H1 (cell line): ENCODE results near the gene PTPRD.

ENCODE experiments used
- CTCF ChIP-seq, 3 experiments: IDR thresholded peaks; 1 replicate in 2 of 3; 2 replicates in 1 of 3; pipeline versions ENCODE4 v1.5.1 to v1.6.1; 2011; ENCODE audit warnings: low read length in 3 of 3, mild to moderate bottlenecking in 3 of 3, inconsistent platforms in 2 of 3, low read depth in 1 of 3, moderate library complexity in 1 of 3; ENCODE audit not compliant: insufficient read depth in 1 of 3; ENCODE audit errors: control extremely low read depth in 1 of 3
- EP300 ChIP-seq, 2 experiments: IDR thresholded peaks; 1 replicate in 1 of 2; 2 replicates in 1 of 2; pipeline ENCODE4 v1.6.1; 2011 to 2012; ENCODE audit warnings: low read depth in 2 of 2, low read length in 2 of 2, mild to moderate bottlenecking in 2 of 2, borderline replicate concordance in 1 of 2, inconsistent platforms in 1 of 2, moderate library complexity in 1 of 2
- GABPA ChIP-seq: IDR thresholded peaks from 2 replicates; pipeline ENCODE4 v1.6.1; 2011; ENCODE audit warnings: mild to moderate bottlenecking, low read length, moderate library complexity, borderline replicate concordance; ENCODE audit not compliant: insufficient read depth
- POLR2A ChIP-seq, 2 experiments: IDR thresholded peaks; 1 replicate in 1 of 2; 2 replicates in 1 of 2; pipeline ENCODE4 v1.6.1; 2011; ENCODE audit warnings: low read depth in 2 of 2, low read length in 2 of 2, mild to moderate bottlenecking in 2 of 2; ENCODE audit errors: control extremely low read depth in 1 of 2
- TAF1 ChIP-seq: IDR thresholded peaks from 2 replicates; pipeline ENCODE4 v1.6.1; 2011; ENCODE audit warnings: mild to moderate bottlenecking, low read depth, low read length
- ZNF274 ChIP-seq: IDR thresholded peaks from 2 replicates; pipeline ENCODE4 v1.7.0; 2012; ENCODE audit warnings: low read length, borderline replicate concordance; ENCODE audit errors: extremely low read depth

GRCh38 chr9:8362250-8362649 lies 2250.6 kb downstream of the PTPRD start:
- TF ChIP-seq EP300 (IDR thresholded peaks at IDR 0.05; ENCODE audit: borderline replicate concordance in 1 of 2, low read depth in 2 of 2, low read length in 2 of 2), result no peak
- TF ChIP-seq TAF1, result no peak
- no peak for TF ChIP-seq POLR2A (IDR thresholded peaks at IDR 0.05; ENCODE audit: control extremely low read depth in 1 of 2, low read depth in 2 of 2, low read length in 2 of 2)
- no peak for TF ChIP-seq CTCF (IDR thresholded peaks at IDR 0.05; ENCODE audit: control extremely low read depth in 1 of 3, insufficient read depth in 1 of 3, low read depth in 1 of 3, low read length in 3 of 3)
- TF ChIP-seq ZNF274, result no peak
- TF ChIP-seq GABPA, result no peak
